ENCODE measurements around the gene SLC10A3. TPM values are rescaled to one million over a fixed set of nuclear protein-coding genes. Genes with fewer than 3 reads are reported as not detected.

SLC10A3 gene
- total RNA-seq, 2 experiments from 2014 or later: 29.1 to 30.8 TPM

DNA sequence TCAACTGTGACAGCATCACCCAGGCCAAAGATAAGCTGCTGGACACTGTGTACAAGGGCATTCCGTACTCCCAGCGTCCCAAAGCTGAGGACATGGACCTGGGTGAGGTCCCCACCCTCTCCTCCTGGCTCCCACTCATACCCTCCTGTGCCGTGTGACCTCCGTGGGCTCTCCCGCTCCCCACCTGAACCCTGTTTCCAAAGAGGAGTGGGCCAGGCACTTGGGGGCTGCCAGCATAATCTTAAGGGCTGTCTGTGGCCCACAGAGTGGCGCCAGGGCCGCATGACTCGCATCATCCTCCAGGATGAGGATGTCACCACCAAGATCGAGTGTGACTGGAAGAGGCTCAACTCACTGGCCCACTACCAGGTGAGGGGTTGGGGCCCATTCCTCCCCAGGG is 21.3 kb downstream of the SLC10A3 start:
- CTCF ChIA-PET: no interaction called here
- H3K27ac Mint-ChIP-seq: no peak overlapping the region
- POLR2A ChIA-PET: no interaction called here
- H3K4me3 Mint-ChIP-seq: no peak overlapping the region
- peaks cover 17% of the 10 kb centered on the region for H3K36me3 Mint-ChIP-seq (ENCODE audit: low read depth)
- ATAC-seq (no peak), DNase-seq (no peak)
- no peaks in the 10 kb centered on the region for H3K27me3 Mint-ChIP-seq (ENCODE audit: low read depth)
- no peaks in the 10 kb centered on the region for H3K4me1 Mint-ChIP-seq (ENCODE audit: low read depth)
- H3K9me3 Mint-ChIP-seq (ENCODE audit: insufficient read depth): no peaks in the 10 kb centered on the region

- Mint-ChIP-seq H3K36me3 (ENCODE audit: low read depth) (peaks cover 13% of the 10 kb centered on the region), H3K27ac (no peak overlapping the region), H3K9me3 (ENCODE audit: insufficient read depth) (no peaks in the 10 kb centered on the region), H3K27me3 (ENCODE audit: low read depth) (no peaks in the 10 kb centered on the region), H3K4me1 (ENCODE audit: low read depth) (no peaks in the 10 kb centered on the region), H3K4me3 (no peak overlapping the region)
- no peak for ATAC-seq
- no peak for DNase-seq
- ChIA-PET POLR2A (interaction anchor here (0.5 kb wide), 1 partner anchor 172 kb away, joined by 3 read pairs; no protein-coding TSS in a partner anchor), CTCF (no interaction called here)
Observed at GRCh38 chrX:154468217-154468616, 22.2 kb downstream of the SLC10A3 start.

- H3K4me3 Mint-ChIP-seq: no peak overlapping the region
- H3K4me1 Mint-ChIP-seq (ENCODE audit: low read depth): no peaks in the 10 kb centered on the region
- H3K27ac Mint-ChIP-seq: no peak overlapping the region
- H3K9me3 Mint-ChIP-seq (ENCODE audit: insufficient read depth): no peaks in the 10 kb centered on the region
- CTCF ChIA-PET: no interaction called here
- ATAC-seq: no peak
- POLR2A ChIA-PET: interaction anchor here (0.5 kb wide), 1 partner anchor 171 kb away, joined by 3 read pairs; no protein-coding TSS in a partner anchor
- no peak for DNase-seq
- peaks cover 13% of the 10 kb centered on the region for H3K36me3 Mint-ChIP-seq (ENCODE audit: low read depth)
- H3K27me3 Mint-ChIP-seq (ENCODE audit: low read depth): no peaks in the 10 kb centered on the region
Observed at GRCh38 chrX:154467556-154467955, 22.9 kb downstream of the SLC10A3 start.

DNA sequence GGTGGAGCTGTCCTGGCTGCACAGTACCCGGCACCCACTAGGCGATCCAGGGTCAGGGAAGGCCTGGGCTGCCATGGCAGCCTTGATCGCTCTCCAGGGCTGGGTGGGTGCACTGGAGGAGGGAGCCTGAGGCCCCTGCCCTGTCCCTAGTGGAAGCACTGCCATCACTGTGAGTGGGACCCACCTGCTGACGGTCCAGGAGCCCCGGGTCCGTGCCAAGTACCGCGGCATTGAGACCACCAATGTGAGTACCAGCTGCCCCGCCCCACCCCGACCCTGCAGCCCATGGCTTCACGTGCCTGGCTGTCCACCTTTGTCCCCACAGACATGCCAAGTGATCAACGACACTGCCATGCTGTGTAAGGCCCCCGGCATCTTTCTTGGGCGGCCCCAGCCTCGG is 23.5 kb downstream of the SLC10A3 start:
- Mint-ChIP-seq H3K27me3 (ENCODE audit: low read depth) (no peaks in the 10 kb centered on the region), H3K36me3 (ENCODE audit: low read depth) (peaks cover 11% of the 10 kb centered on the region), H3K27ac (no peak overlapping the region), H3K9me3 (ENCODE audit: insufficient read depth) (no peaks in the 10 kb centered on the region), H3K4me1 (ENCODE audit: low read depth) (no peaks in the 10 kb centered on the region), H3K4me3 (no peak overlapping the region)
- ChIA-PET CTCF (no interaction called here), POLR2A (no interaction called here)
- DNase-seq (no peak), ATAC-seq (no peak)

- Mint-ChIP-seq H3K27me3 (ENCODE audit: low read depth) (no peaks in the 10 kb centered on the region), H3K27ac (no peak overlapping the region), H3K4me1 (ENCODE audit: low read depth) (peaks cover 7% of the 10 kb centered on the region), H3K36me3 (ENCODE audit: low read depth) (peaks cover 18% of the 10 kb centered on the region), H3K4me3 (no peak overlapping the region), H3K9me3 (ENCODE audit: insufficient read depth) (no peaks in the 10 kb centered on the region)
- POLR2A ChIA-PET: no interaction called here
- DNase-seq (no peak), ATAC-seq (no peak)
- CTCF ChIA-PET: no interaction called here
Observed at GRCh38 chrX:154466036-154466435, 24.4 kb downstream of the SLC10A3 start.

GRCh38 chrX:154465601-154466000 is 24.8 kb downstream of the SLC10A3 start:
- H3K36me3 Mint-ChIP-seq (ENCODE audit: low read depth): peaks cover 20% of the 10 kb centered on the region
- no peak overlapping the region for H3K27ac Mint-ChIP-seq
- H3K4me1 Mint-ChIP-seq (ENCODE audit: low read depth): peaks cover 12% of the 10 kb centered on the region
- ChIA-PET POLR2A (no interaction called here), CTCF (no interaction called here)
- H3K4me3 Mint-ChIP-seq: no peak overlapping the region
- ATAC-seq (no peak), DNase-seq (no peak)
- no peaks in the 10 kb centered on the region for H3K27me3 Mint-ChIP-seq (ENCODE audit: low read depth)
- H3K9me3 Mint-ChIP-seq (ENCODE audit: insufficient read depth): no peaks in the 10 kb centered on the region

GRCh38 chrX:154464806-154465365 is 25.5 kb downstream of the SLC10A3 start:
- Mint-ChIP-seq H3K4me3 (no peak overlapping the region), H3K27ac (no peak overlapping the region), H3K36me3 (ENCODE audit: low read depth) (peaks cover 16% of the 10 kb centered on the region), H3K4me1 (ENCODE audit: low read depth) (peaks cover 13% of the 10 kb centered on the region), H3K9me3 (ENCODE audit: insufficient read depth) (no peaks in the 10 kb centered on the region), H3K27me3 (ENCODE audit: low read depth) (no peaks in the 10 kb centered on the region)
- DNase-seq: no peak
- ChIA-PET POLR2A (no interaction called here), CTCF (no interaction called here)
- ATAC-seq: no peak

DNA sequence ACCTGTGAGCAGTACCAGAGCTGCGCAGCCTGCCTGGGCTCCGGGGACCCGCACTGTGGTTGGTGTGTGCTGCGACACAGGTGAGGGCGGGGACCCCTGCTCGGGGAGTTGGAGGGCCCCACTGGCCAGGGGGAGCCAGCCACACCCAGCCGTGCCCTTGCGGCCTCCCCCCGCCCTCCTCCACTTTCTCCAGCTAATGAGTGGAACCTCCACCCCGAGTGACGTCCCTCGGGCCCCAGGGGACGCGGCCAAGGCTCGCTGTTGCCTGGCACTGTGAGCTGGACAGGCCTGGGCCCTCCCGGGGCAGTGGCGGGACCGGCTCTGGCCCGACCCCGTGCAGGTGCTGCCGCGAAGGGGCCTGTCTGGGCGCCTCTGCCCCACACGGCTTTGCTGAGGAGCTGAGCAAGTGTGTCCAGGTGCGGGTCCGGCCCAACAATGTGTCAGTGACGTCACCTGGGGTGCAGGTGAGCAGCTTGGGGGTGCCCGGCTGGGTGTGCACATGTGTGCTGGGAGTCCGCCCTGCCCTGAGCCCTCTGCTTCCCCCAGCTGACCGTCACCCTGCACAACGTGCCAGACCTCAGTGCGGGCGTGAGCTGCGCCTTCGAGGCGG is 26.7 kb downstream of the SLC10A3 start:
- Mint-ChIP-seq H3K4me3 (no peak overlapping the region), H3K4me1 (ENCODE audit: low read depth) (peaks cover 13% of the 10 kb centered on the region), H3K27ac (no peak overlapping the region), H3K27me3 (ENCODE audit: low read depth) (no peaks in the 10 kb centered on the region), H3K9me3 (ENCODE audit: insufficient read depth) (no peaks in the 10 kb centered on the region), H3K36me3 (ENCODE audit: low read depth) (peaks cover 16% of the 10 kb centered on the region)
- ATAC-seq (no peak), DNase-seq (no peak)
- ChIA-PET CTCF (no interaction called here), POLR2A (no interaction called here)

GRCh38 chrX:154462396-154462795 is 28.0 kb downstream of the SLC10A3 start:
- Mint-ChIP-seq H3K27ac (no peak overlapping the region), H3K4me3 (no peak overlapping the region), H3K27me3 (ENCODE audit: low read depth) (no peaks in the 10 kb centered on the region), H3K4me1 (ENCODE audit: low read depth) (peaks cover 15% of the 10 kb centered on the region), H3K36me3 (ENCODE audit: low read depth) (peaks cover 16% of the 10 kb centered on the region), H3K9me3 (ENCODE audit: insufficient read depth) (no peaks in the 10 kb centered on the region)
- POLR2A ChIA-PET: no interaction called here
- DNase-seq (no peak), ATAC-seq (no peak)
- CTCF ChIA-PET: no interaction called here

DNA sequence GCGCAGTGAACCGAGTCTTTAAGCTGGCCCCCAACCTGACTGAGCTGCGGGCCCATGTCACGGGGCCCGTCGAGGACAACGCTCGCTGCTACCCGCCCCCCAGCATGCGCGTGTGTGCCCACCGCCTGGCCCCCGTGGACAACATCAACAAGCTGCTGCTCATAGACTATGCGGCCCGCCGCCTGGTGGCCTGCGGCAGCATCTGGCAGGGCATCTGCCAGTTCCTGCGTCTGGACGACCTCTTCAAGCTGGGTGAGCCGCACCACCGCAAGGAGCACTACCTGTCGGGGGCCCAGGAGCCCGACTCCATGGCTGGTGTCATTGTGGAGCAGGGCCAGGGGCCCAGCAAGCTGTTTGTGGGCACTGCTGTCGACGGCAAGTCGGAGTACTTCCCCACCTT is 30.1 kb downstream of the SLC10A3 start:
- Mint-ChIP-seq H3K4me1 (ENCODE audit: low read depth) (peaks cover 18% of the 10 kb centered on the region), H3K27ac (no peak overlapping the region), H3K4me3 (peak overlapping the region; percentile 80), H3K9me3 (ENCODE audit: insufficient read depth) (no peaks in the 10 kb centered on the region), H3K36me3 (ENCODE audit: low read depth) (peaks cover 11% of the 10 kb centered on the region), H3K27me3 (ENCODE audit: low read depth) (no peaks in the 10 kb centered on the region)
- DNase-seq: no peak
- CTCF ChIA-PET: no interaction called here
- ATAC-seq: no peak
- POLR2A ChIA-PET: no interaction called here

DNA sequence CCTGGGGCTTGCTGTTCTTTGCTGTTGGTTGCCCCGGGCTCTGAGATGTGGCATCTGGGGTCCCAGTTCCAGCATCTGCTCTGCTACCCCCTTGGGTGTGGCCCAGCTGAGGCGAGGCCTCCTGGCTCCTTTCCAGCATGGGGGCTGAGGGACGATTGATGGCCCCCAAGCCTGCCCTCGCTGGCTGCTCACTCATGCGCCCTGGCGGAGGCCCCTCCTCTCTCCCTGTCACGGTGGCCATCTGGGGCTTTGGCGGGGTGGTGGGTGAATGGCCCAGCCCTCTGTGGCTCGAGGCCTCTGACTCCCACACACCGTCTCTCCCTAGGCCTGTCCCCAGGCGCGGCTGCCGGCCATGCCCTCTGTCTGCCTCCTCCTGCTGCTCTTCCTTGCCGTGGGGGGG is 30.6 kb downstream of the SLC10A3 start:
- no peaks in the 10 kb centered on the region for H3K27me3 Mint-ChIP-seq (ENCODE audit: low read depth)
- ChIA-PET CTCF (interaction anchor here (1.0 kb wide), 1 partner anchor 29 kb away, joined by 3 read pairs; no protein-coding TSS in a partner anchor), POLR2A (interaction anchor here (1.2 kb wide), 1 partner anchor 31 kb away, joined by 3 read pairs; the partner anchor contains the start of gene ATP6AP1)
- H3K27ac Mint-ChIP-seq: no peak overlapping the region
- no peaks in the 10 kb centered on the region for H3K9me3 Mint-ChIP-seq (ENCODE audit: insufficient read depth)
- H3K4me3 Mint-ChIP-seq: peak overlapping the region; percentile 80
- H3K4me1 Mint-ChIP-seq (ENCODE audit: low read depth): peaks cover 18% of the 10 kb centered on the region
- ATAC-seq (no peak), DNase-seq (no peak)
- H3K36me3 Mint-ChIP-seq (ENCODE audit: low read depth): peaks cover 9% of the 10 kb centered on the region

- Mint-ChIP-seq H3K27me3 (ENCODE audit: low read depth) (no peaks in the 10 kb centered on the region), H3K4me3 (peak overlapping the region; percentile 80), H3K4me1 (ENCODE audit: low read depth) (peaks cover 18% of the 10 kb centered on the region), H3K9me3 (ENCODE audit: insufficient read depth) (no peaks in the 10 kb centered on the region), H3K27ac (peak overlapping the region; percentile 69), H3K36me3 (ENCODE audit: low read depth) (peaks cover 9% of the 10 kb centered on the region)
- POLR2A ChIA-PET: interaction anchor here (0.9 to 1.4 kb wide), 4 partner anchors 18 to 48 kb away, joined by 3 to 7 read pairs (median 4); partner anchors contain the start of genes ATP6AP1 and TAFAZZIN
- ATAC-seq (peak; percentile 50), DNase-seq (peak; percentile 31)
- CTCF ChIA-PET: interaction anchor here (0.8 to 1.0 kb wide), 2 partner anchors 30 to 68 kb away, joined by 3 read pairs; no protein-coding TSS in a partner anchor
Observed at GRCh38 chrX:154458954-154459778, 31.3 kb downstream of the SLC10A3 start.
